ENCODE data around the gene PRODH2. TPM values are rescaled to one million over a fixed set of nuclear protein-coding genes. Genes with fewer than 3 reads are reported as not detected.

PRODH2 gene
- total and polyA plus RNA-seq, 2 donors (not counting 3 experiments of a cell fraction or from before 2014, with no cell fraction given) = not detected

DNA sequence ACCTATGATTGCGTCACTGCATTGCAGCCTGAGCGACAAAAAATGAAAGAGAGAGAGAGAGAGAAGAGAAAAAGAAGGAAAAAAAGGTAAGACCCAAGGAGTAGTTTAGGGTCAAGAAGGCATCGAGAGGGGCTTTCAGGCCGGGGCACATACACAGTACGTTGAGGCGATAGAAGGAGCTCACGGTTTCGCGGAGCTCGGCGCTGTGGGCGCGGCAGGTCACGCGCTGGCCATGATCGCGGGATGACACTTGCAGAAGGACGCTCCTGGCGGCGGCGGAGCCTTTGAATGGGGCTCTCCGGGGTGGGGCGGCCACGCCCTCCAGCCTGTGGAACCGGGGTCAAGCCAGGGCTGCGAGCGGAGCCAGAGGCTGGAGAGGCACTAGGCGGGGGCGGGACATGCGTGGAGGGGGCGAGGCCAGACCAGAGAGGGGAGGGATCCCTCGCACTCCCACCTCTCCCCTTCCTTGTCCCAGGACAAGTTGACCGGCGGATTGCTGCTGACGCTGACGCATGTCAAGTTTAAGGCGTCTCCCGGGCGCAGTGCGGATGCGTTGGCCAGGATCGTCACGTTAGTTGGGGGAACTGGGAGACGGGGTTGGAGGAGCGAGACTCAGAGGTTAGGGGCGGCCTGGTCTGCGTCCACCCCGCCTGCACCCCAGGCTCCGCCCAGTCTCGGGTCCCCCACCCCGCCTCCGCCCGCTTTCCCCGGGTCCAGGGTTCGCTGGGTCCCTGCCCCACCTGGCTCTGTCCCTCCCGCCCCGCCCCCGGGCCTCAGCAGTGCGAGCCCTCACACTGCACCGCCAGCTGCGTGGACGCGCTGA lies 32.8 kb upstream of the PRODH2 start:
- POLR2A ChIA-PET = no interaction called here
- Histone ChIP-seq H3K9ac (replicated peaks; ENCODE audit: extremely low read depth, insufficient read depth, low read length) (no peak overlapping the region), H3K9me3 (replicated peaks; ENCODE audit: control insufficient read depth, insufficient read depth, low read length) (no peaks in the 10 kb centered on the region), H3K36me3 (ENCODE audit: control insufficient read depth in 2 of 2, extremely low read depth in 1 of 2, insufficient read depth in 2 of 2, low read length in 2 of 2) (no peaks in the 10 kb centered on the region), H3K4me1 (ENCODE audit: control insufficient read depth, extremely low read depth, insufficient read depth, low read length) (no peaks in the 10 kb centered on the region), H3K4me3 (replicated peaks in 1 of 3; ENCODE audit: insufficient read depth in 1 of 3, low read depth in 1 of 3, low read length in 3 of 3) (no peak overlapping the region), H3K27me3 (ENCODE audit: control insufficient read depth in 2 of 2, insufficient read depth in 2 of 2, low read length in 2 of 2) (peaks cover 20 to 30% of the 10 kb centered on the region in 2 experiments), H4K20me1 (replicated peaks; ENCODE audit: control insufficient read depth, extremely low read depth, insufficient read depth, low read length) (no peaks in the 10 kb centered on the region), H3K9me1 (replicated peaks; ENCODE audit: control insufficient read depth, extremely low read depth, insufficient read depth, low read length) (no peaks in the 10 kb centered on the region), H3K4me2 (ENCODE audit: insufficient read depth, low read length) (no peak overlapping the region), H3K79me2 (ENCODE audit: control insufficient read depth, insufficient read depth, low read length) (no peaks in the 10 kb centered on the region), H2AFZ (ENCODE audit: low read depth, low read length) (no peak overlapping the region), H3K27ac (ENCODE audit: insufficient read depth, low read depth, low read length) (no peak overlapping the region)
- no peak for DNase-seq (ENCODE audit: low read depth, low spot score)
- FAIRE-seq = no peak
- intact Hi-C loops (cut with micrococcal nuclease) = no loop called here
- CTCF ChIA-PET = interaction anchor here (1.2 kb wide), 1 partner anchor 26 kb away, joined by 3 read pairs; no protein-coding TSS in a partner anchor
- TF ChIP-seq CTCF (IDR thresholded peaks at IDR 0.05; ENCODE audit: extremely low read depth in 1 of 2, insufficient read depth in 1 of 2, low read depth in 1 of 2, low read length in 2 of 2) = no peak
- peak; percentile 56 for TF ChIP-seq EZH2 (IDR thresholded peaks at IDR 0.05; ENCODE audit: borderline replicate concordance, low read depth, low read length, severe bottlenecking)
- dilution Hi-C loops (cut with MboI; ENCODE audit: extremely low pct_ligation_motif_present, low sequenced_read_pairs) = no loop called here
- no TSS peak for BruUV-seq (replicated peaks)

DNA sequence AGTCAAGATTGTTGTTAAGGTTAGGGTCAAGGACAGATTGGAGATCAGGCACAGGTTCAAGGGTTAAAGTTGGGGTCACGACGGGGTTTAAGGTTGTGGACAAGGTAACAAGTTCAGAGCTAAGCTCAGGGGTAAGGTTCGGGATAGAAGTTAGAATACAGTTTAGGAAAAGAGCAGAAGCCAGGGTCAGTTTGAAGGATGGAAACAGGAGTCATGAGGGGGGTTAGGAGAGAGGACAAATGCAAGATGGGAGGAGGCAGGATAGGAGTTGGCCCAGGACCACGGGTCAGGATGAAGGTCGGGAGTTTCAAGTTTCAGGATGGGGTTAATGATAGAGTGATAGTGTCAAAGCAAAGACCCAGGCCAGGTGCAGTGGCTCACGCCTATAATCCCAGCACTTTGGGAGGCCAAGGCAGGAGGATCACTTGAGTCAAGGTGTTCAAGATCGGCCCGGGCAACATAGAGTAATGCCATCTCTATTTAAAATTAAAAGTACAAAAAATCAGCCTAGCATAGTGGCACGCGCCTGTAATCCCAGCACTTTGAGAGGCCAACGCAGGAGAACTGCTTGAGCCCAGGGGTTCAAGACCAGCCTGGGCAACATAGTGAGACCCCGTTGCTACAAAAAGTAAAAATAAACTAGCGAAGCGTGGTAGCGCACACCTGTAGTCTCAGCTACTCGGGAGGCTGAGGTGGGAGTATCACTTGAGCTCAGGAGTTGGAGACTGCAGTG lies 32.0 kb upstream of the PRODH2 start:
- H3K79me2 ChIP-seq (ENCODE audit: control insufficient read depth, insufficient read depth, low read length) = no peaks in the 10 kb centered on the region
- H3K9me3 ChIP-seq (replicated peaks; ENCODE audit: control insufficient read depth, insufficient read depth, low read length) = no peaks in the 10 kb centered on the region
- H3K27ac ChIP-seq (ENCODE audit: insufficient read depth, low read depth, low read length) = no peak overlapping the region
- dilution Hi-C loops (cut with MboI; ENCODE audit: extremely low pct_ligation_motif_present, low sequenced_read_pairs) (no loop called here), intact Hi-C loops (cut with micrococcal nuclease) (no loop called here)
- ChIA-PET CTCF (interaction anchor here (1.2 kb wide), 1 partner anchor 25 kb away, joined by 3 read pairs; no protein-coding TSS in a partner anchor), POLR2A (no interaction called here)
- no peak overlapping the region for H3K4me2 ChIP-seq (ENCODE audit: insufficient read depth, low read length)
- BruUV-seq (replicated peaks) = no TSS peak
- DNase-seq (ENCODE audit: low read depth, low spot score) (no peak), FAIRE-seq (no peak)
- no peaks in the 10 kb centered on the region for H3K36me3 ChIP-seq (ENCODE audit: control insufficient read depth in 2 of 2, extremely low read depth in 1 of 2, insufficient read depth in 2 of 2, low read length in 2 of 2)
- H3K9me1 ChIP-seq (replicated peaks; ENCODE audit: control insufficient read depth, extremely low read depth, insufficient read depth, low read length) = no peaks in the 10 kb centered on the region
- TF ChIP-seq POLR2A (IDR thresholded peaks at IDR 0.05; ENCODE audit: low read depth, low read length) (no peak), EZH2 (IDR thresholded peaks at IDR 0.05; ENCODE audit: borderline replicate concordance, low read depth, low read length, severe bottlenecking) (no peak), MAX (IDR thresholded peaks at IDR 0.05; ENCODE audit: insufficient read depth, insufficient read length) (no peak), FOS (IDR thresholded peaks at IDR 0.05; ENCODE audit: borderline replicate concordance, insufficient read depth, low read length) (no peak)
- H3K4me1 ChIP-seq (ENCODE audit: control insufficient read depth, extremely low read depth, insufficient read depth, low read length) = no peaks in the 10 kb centered on the region
- no peak overlapping the region for H3K9ac ChIP-seq (replicated peaks; ENCODE audit: extremely low read depth, insufficient read depth, low read length)
- H4K20me1 ChIP-seq (replicated peaks; ENCODE audit: control insufficient read depth, extremely low read depth, insufficient read depth, low read length) = no peaks in the 10 kb centered on the region
- H2AFZ ChIP-seq (ENCODE audit: low read depth, low read length) = no peak overlapping the region
- no peak overlapping the region for H3K4me3 ChIP-seq (replicated peaks in 1 of 3; ENCODE audit: insufficient read depth in 1 of 3, low read depth in 1 of 3, low read length in 3 of 3)
- H3K27me3 ChIP-seq (ENCODE audit: control insufficient read depth in 2 of 2, insufficient read depth in 2 of 2, low read length in 2 of 2) = peaks cover 20 to 30% of the 10 kb centered on the region in 2 experiments

Measured in endothelial cell of umbilical vein (primary cell).